ENCODE data around the gene TRIM56.
"Not testable (repeated sequence)": the region's sequence is repeated elsewhere in the genome, so short reads cannot be mapped to it uniquely, and the experiment has no call there.

Gene TRIM56

GRCh38 chr7:101126651-101127459 lies 41.6 kb downstream of the TRIM56 start, which contains the start of gene SERPINE1:
SERPINE1 (plus strand) TSS chr7:101127104; CDS start chr7:101128394, 1,290 bp downstream.
- H3K4me3 ChIP-seq (ENCODE audit: low read length) = no peak within 1 kb of the TSS; the same call in 1 of the 2 replicates
- no peak for TF ChIP-seq ZNF274 (IDR thresholded peaks at IDR 0.05; ENCODE audit: low read depth, low read length)

GRCh38 chr7:101127460-101128039 lies 42.3 kb downstream of the TRIM56 start:
- no peak for TF ChIP-seq ZNF274 (IDR thresholded peaks at IDR 0.05; ENCODE audit: low read depth, low read length)
- no peak overlapping the region for H3K4me3 ChIP-seq (ENCODE audit: low read length)

GRCh38 chr7:101128040-101128834 lies 43.0 kb downstream of the TRIM56 start:
- H3K4me3 ChIP-seq (ENCODE audit: low read length) = no peak overlapping the region
- no peak for TF ChIP-seq ZNF274 (IDR thresholded peaks at IDR 0.05; ENCODE audit: low read depth, low read length)

- TF ChIP-seq ZNF274 (IDR thresholded peaks at IDR 0.05; ENCODE audit: low read depth, low read length) = no peak
- no peak overlapping the region for H3K4me3 ChIP-seq (ENCODE audit: low read length)
Observed at GRCh38 chr7:101129603-101130117, 44.4 kb downstream of the TRIM56 start.

GRCh38 chr7:101132626-101133600 lies 47.6 kb downstream of the TRIM56 start:
- not testable (repeated sequence) for H3K4me3 ChIP-seq (ENCODE audit: low read length)

- TF ChIP-seq ZNF274 (IDR thresholded peaks at IDR 0.05; ENCODE audit: low read depth, low read length) = no peak
- no peak overlapping the region for H3K4me3 ChIP-seq (ENCODE audit: low read length)
Observed at GRCh38 chr7:101133621-101134398, 48.5 kb downstream of the TRIM56 start.

GRCh38 chr7:101134399-101134980 lies 49.2 kb downstream of the TRIM56 start:
- TF ChIP-seq ZNF274 (IDR thresholded peaks at IDR 0.05; ENCODE audit: low read depth, low read length) = no peak
- H3K4me3 ChIP-seq (ENCODE audit: low read length) = no peak overlapping the region

- TF ChIP-seq ZNF274 (IDR thresholded peaks at IDR 0.05; ENCODE audit: low read depth, low read length) = no peak
- H3K4me3 ChIP-seq (ENCODE audit: low read length) = no peak overlapping the region
Observed at GRCh38 chr7:101137651-101138212, 52.5 kb downstream of the TRIM56 start.

- H3K4me3 ChIP-seq (ENCODE audit: low read length) = no peak overlapping the region; the same call in 1 of the 2 replicates
Observed at GRCh38 chr7:101138213-101138870, 53.1 kb downstream of the TRIM56 start.

GRCh38 chr7:101140339-101140699 lies 55.0 kb downstream of the TRIM56 start:
- no peak overlapping the region for H3K4me3 ChIP-seq (ENCODE audit: low read length)
- TF ChIP-seq ZNF274 (IDR thresholded peaks at IDR 0.05; ENCODE audit: low read depth, low read length) = no peak

More at GRCh38 chr7:101138213-101138870, 53.1 kb downstream of the TRIM56 start:
- no peak for TF ChIP-seq ZNF274 (IDR thresholded peaks at IDR 0.05; ENCODE audit: low read depth, low read length)

- no peak for TF ChIP-seq ZNF274 (IDR thresholded peaks at IDR 0.05; ENCODE audit: low read depth, low read length)
- no peak overlapping the region for H3K4me3 ChIP-seq (ENCODE audit: low read length)
Observed at GRCh38 chr7:101140746-101141382, 55.6 kb downstream of the TRIM56 start.

Data from GM08714 (cell line).